SK-N-SH (cell line): ENCODE data around the gene TMEM184C. TPM values are rescaled to one million over a fixed set of nuclear protein-coding genes. Genes with fewer than 3 reads are reported as not detected.

Experiments
- CTCF ChIA-PET: fragments of 300-600, 350-600 bp; formaldehyde crosslinking; extraction: SDS; loops from one replicate; lab custom pipeline; 2021; lab: Yijun Ruan, JAX
- POLR2A ChIA-PET: fragments of 350-600 bp; sonication (Branson Sonifier 250); formaldehyde crosslinking; extraction: SDS; loops from one replicate; lab custom pipeline; 2020; ENCODE audit warnings: antibody characterized with exemption, inconsistent platforms; lab: Yijun Ruan, JAX
- DNase-seq: peaks from one replicate; pipeline ENCODE4 v3.0.0; 2012
- H2AFZ ChIP-seq: fragments of 200-600 bp; sonication (generic); 2 replicates; pipeline ENCODE4 v1.8.1; 2016; ENCODE audit warnings: antibody characterized with exemption, mild to moderate bottlenecking, low read depth
- H3F3A ChIP-seq: fragments of 200-600 bp; sonication (generic); replicated peaks from 2 replicates; pipeline ENCODE3; 2016; ENCODE audit warnings: antibody characterized with exemption, mild to moderate bottlenecking; ENCODE audit not compliant: insufficient read depth
- H3K27ac ChIP-seq, 2 experiments: fragments of 200-500 bp in 1 of 2; fragments of 200-600 bp in 1 of 2; sonication (Bioruptor generic) in 1 of 2; sonication (generic), shearing (Covaris generic) in 1 of 2; 2 replicates each; pipeline versions ENCODE4 v1.5.1 to v1.6.1; 2014 to 2016; ENCODE audit warnings: low read depth in 2 of 2, inconsistent platforms in 1 of 2, low read length in 1 of 2, mild to moderate bottlenecking in 1 of 2, mixed read lengths in 1 of 2
- H3K27me3 ChIP-seq: fragments of 200-600 bp; sonication (generic), shearing (Covaris generic); 2 replicates; pipeline ENCODE4 v1.6.1; 2016; ENCODE audit warnings: mixed run types; ENCODE audit not compliant: insufficient read depth
- H3K36me3 ChIP-seq, 2 experiments: fragments of 200-500 bp in 1 of 2; fragments of 200-600 bp in 1 of 2; sonication (Bioruptor generic) in 1 of 2; sonication (generic) in 1 of 2; replicated peaks in 1 of 2; 2 replicates each; pipeline versions ENCODE3 to v1.5.1; 2014 to 2016; ENCODE audit warnings: low read length in 1 of 2, mild to moderate bottlenecking in 1 of 2; ENCODE audit not compliant: insufficient read depth in 2 of 2, control insufficient read depth in 1 of 2
- H3K4me1 ChIP-seq, 2 experiments: fragments of 200-500 bp in 1 of 2; fragments of 200-600 bp in 1 of 2; sonication (Bioruptor generic) in 1 of 2; sonication (generic), shearing (Covaris generic) in 1 of 2; 2 replicates each; pipeline versions ENCODE4 v1.5.1 to v1.6.1; 2014 to 2016; ENCODE audit warnings: low read depth in 1 of 2, low read length in 1 of 2, mixed run types in 1 of 2; ENCODE audit not compliant: insufficient read depth in 2 of 2, control insufficient read depth in 1 of 2
- H3K4me2 ChIP-seq: fragments of 200-600 bp; sonication (generic), shearing (Covaris generic); 2 replicates; pipeline ENCODE4 v1.6.1; 2017; ENCODE audit warnings: mixed run types
- H3K4me3 ChIP-seq, 2 experiments: fragments of 200-500 bp in 1 of 2; fragments of 200-600 bp in 1 of 2; sonication (Bioruptor generic) in 1 of 2; sonication (generic), shearing (Covaris generic) in 1 of 2; 2 replicates each; pipeline versions ENCODE4 v1.5.1 to v1.8.1; 2014 to 2016; ENCODE audit warnings: low read depth in 2 of 2, inconsistent platforms in 1 of 2, low read length in 1 of 2, mild to moderate bottlenecking in 1 of 2, mixed read lengths in 1 of 2, moderate library complexity in 1 of 2
- H3K79me2 ChIP-seq: fragments of 200-600 bp; sonication (generic); 2 replicates; pipeline ENCODE4 v1.8.1; 2017; ENCODE audit warnings: mild to moderate bottlenecking; ENCODE audit not compliant: insufficient read depth
- H3K9ac ChIP-seq: fragments of 200-600 bp; sonication (generic); 2 replicates; pipeline ENCODE4 v1.6.1; 2017; ENCODE audit warnings: mixed run types
- H3K9me2 ChIP-seq: fragments of 200-600 bp; sonication (generic); 2 replicates; pipeline ENCODE4 v1.6.1; 2017; ENCODE audit warnings: mixed run types
- H3K9me3 ChIP-seq: fragments of 200-600 bp; sonication (generic); 2 replicates; pipeline ENCODE4 v1.6.1; 2017; ENCODE audit warnings: mixed run types, mild to moderate bottlenecking, moderate library complexity
- H4K20me1 ChIP-seq: fragments of 200-600 bp; sonication (generic); 2 replicates; pipeline ENCODE4 v1.6.1; 2017; ENCODE audit warnings: mild to moderate bottlenecking, mixed run types; ENCODE audit not compliant: insufficient read depth
- CHD2 ChIP-seq: fragments of 150-350 bp; IDR thresholded peaks from 2 replicates; pipeline ENCODE4 v1.6.1; 2018; ENCODE audit warnings: low read length; ENCODE audit not compliant: partially characterized antibody
- ELF1 ChIP-seq: IDR thresholded peaks from 2 replicates; pipeline ENCODE4 v1.4.0; 2012
- FOSL2 ChIP-seq: IDR thresholded peaks from 2 replicates; pipeline ENCODE4 v1.4.0; 2012; ENCODE audit warnings: low read depth, mild to moderate bottlenecking, moderate library complexity, borderline replicate concordance
- FOXJ3 ChIP-seq: sonication (generic); formaldehyde crosslinking; IDR thresholded peaks from 2 replicates; pipeline ENCODE4 v1.5.1; 2020; ENCODE audit warnings: mild to moderate bottlenecking, missing genetic modification reagents
- FOXM1 ChIP-seq: IDR thresholded peaks from 2 replicates; pipeline ENCODE4 v1.4.0; 2012; ENCODE audit warnings: low read depth, mild to moderate bottlenecking
- GATA2 ChIP-seq: sonication (generic); formaldehyde crosslinking; IDR thresholded peaks from 2 replicates; pipeline ENCODE4 v1.5.0; 2020; ENCODE audit warnings: mild to moderate bottlenecking, missing genetic modification reagents
- IRF3 ChIP-seq: fragments of 150-350 bp; IDR thresholded peaks from 2 replicates; pipeline ENCODE4 v1.6.1; 2016; ENCODE audit warnings: mild to moderate bottlenecking, low read depth, low read length
- JUND ChIP-seq: IDR thresholded peaks from 2 replicates; pipeline ENCODE4 v1.4.0; 2012
- MEF2A ChIP-seq: IDR thresholded peaks from 2 replicates; pipeline ENCODE4 v1.4.0; 2012; ENCODE audit warnings: low read depth, borderline replicate concordance
- NFIC ChIP-seq: IDR thresholded peaks from 2 replicates; pipeline ENCODE4 v1.4.0; 2012; ENCODE audit warnings: borderline replicate concordance
- NRF1 ChIP-seq: IDR thresholded peaks from 2 replicates; pipeline ENCODE4 v1.6.1; 2012; ENCODE audit warnings: low read depth, mild to moderate bottlenecking, low read length
- PBX3 ChIP-seq: IDR thresholded peaks from 2 replicates; pipeline ENCODE4; 2012
- RAD21 ChIP-seq: IDR thresholded peaks from 2 replicates; pipeline ENCODE4 v1.6.1; 2012; ENCODE audit warnings: mild to moderate bottlenecking, low read length
- RCOR1 ChIP-seq: fragments of 150-350 bp; IDR thresholded peaks from 2 replicates; pipeline ENCODE4 v1.6.1; 2017; ENCODE audit warnings: antibody characterized with exemption, low read length
- RFX5 ChIP-seq: IDR thresholded peaks from 2 replicates; pipeline ENCODE4 v1.6.1; 2012; ENCODE audit warnings: mild to moderate bottlenecking, improper control_type of control experiment, low read length
- RXRA ChIP-seq: IDR thresholded peaks from 2 replicates; pipeline ENCODE4 v1.4.0; 2012; ENCODE audit warnings: low read depth, mild to moderate bottlenecking, borderline replicate concordance
- SIN3A ChIP-seq: IDR thresholded peaks from 2 replicates; pipeline ENCODE4 v1.6.1; 2012; ENCODE audit warnings: low read depth, mild to moderate bottlenecking, low read length, moderate library complexity, borderline replicate concordance
- TAF1 ChIP-seq: IDR thresholded peaks from 2 replicates; pipeline ENCODE4 v1.6.1; 2012; ENCODE audit warnings: low read depth, mild to moderate bottlenecking, low read length, moderate library complexity, borderline replicate concordance
- TCF12 ChIP-seq: IDR thresholded peaks from 2 replicates; pipeline ENCODE4 v1.4.0; 2012
- TEAD4 ChIP-seq: IDR thresholded peaks from 2 replicates; pipeline ENCODE4 v1.4.0; 2012; ENCODE audit warnings: mild to moderate bottlenecking, borderline replicate concordance; ENCODE audit not compliant: insufficient read depth
- USF1 ChIP-seq: IDR thresholded peaks from 2 replicates; pipeline ENCODE4 v1.4.0; 2012; ENCODE audit warnings: low read depth, borderline replicate concordance
- USF2 ChIP-seq: fragments of 150-350 bp; IDR thresholded peaks from 2 replicates; pipeline ENCODE4 v1.6.1; 2017; ENCODE audit warnings: antibody characterized with exemption, low read length, low read depth, borderline replicate concordance
- ZBTB33 ChIP-seq: IDR thresholded peaks from 2 replicates; pipeline ENCODE4 v1.4.0; 2012; ENCODE audit warnings: low read depth, borderline replicate concordance
- WGBS: methylation state at CpG from one replicate; pipeline ENCODE4 v1.1.6; 2017; ENCODE audit warnings: low lambda C conversion rate; 5-methylcytosine and 5-hydroxymethylcytosine counted together
- polyA plus RNA-seq, 3 experiments: library from polyadenylated mRNA; depleted of rRNA; stranded (reverse); fragments of >200 nt; gene quantifications; 2 replicates each; pipeline ENCODE4 v1.2.3, GENCODE V29; 2012

The TMEM184C gene
- polyA plus RNA-seq, 1 of the 3 experiments (the other 2 are of a cell fraction): 17.5 TPM

- no peak for TF ChIP-seq USF1
- TF ChIP-seq FOXM1: no peak
- no peak for TF ChIP-seq RAD21
Observed at GRCh38 chr4:147683188-147683591, 66.0 kb downstream of the TMEM184C start (continued).

GRCh38 chr4:147683717-147684700, 66.8 kb downstream of the TMEM184C start, which contains the start of gene PRMT9:
Gene PRMT9 (minus strand): TSS chr4:147684163. CDS start chr4:147683987, 176 bp downstream.
- Histone ChIP-seq H3K4me1 (peaks cover 0 to 5% of the 10 kb centered on the region in 2 experiments; a peak in 2 of 4 replicates), H4K20me1 (no peaks in the 10 kb centered on the region), H3F3A (no peaks in the 10 kb centered on the region), H3K9me2 (no peaks in the 10 kb centered on the region), H3K4me3 (peak within 1 kb of the TSS; percentile 79 to 95), H3K79me2 (peaks cover 34% of the 10 kb centered on the region; the same call in 1 of the 2 replicates), H3K27me3 (no peaks in the 10 kb centered on the region), H3K9ac (peak within 1 kb of the TSS; percentile 88), H3K36me3 (peaks cover under 1 to 3% of the 10 kb centered on the region in 2 experiments), H3K27ac (peak within 1 kb of the TSS; percentile 79 to 95), H3K4me2 (peak within 1 kb of the TSS; percentile 80), H3K9me3 (no peaks in the 10 kb centered on the region), H2AFZ (peak within 1 kb of the TSS; percentile 99)
- CTCF ChIA-PET: interaction anchor here (1.2 to 4.1 kb wide), 3 partner anchors 24 to 183 kb away, joined by 5 to 31 read pairs (median 8); no protein-coding TSS in a partner anchor
- POLR2A ChIA-PET: interaction anchor here (0.7 to 1.9 kb wide), 5 partner anchors 48 to 183 kb away, joined by 3 to 13 read pairs (median 4); partner anchors contain the start of genes ARHGAP10 and TMEM184C
- DNase-seq: peak; percentile 97
- WGBS: under 1% methylated on average over 42 of the region's 69 CpGs
- TF ChIP-seq NRF1: peak; percentile 80
- TF ChIP-seq SIN3A: no peak
- no peak; the same call in 1 of the 2 replicates for TF ChIP-seq FOXJ3 (CRISPR knock-in tag)
- no peak for TF ChIP-seq ZBTB33
- peak; percentile 1; the same call in 1 of the 2 replicates for TF ChIP-seq RAD21
- 0 out of 2 replicates have a peak, but pooled peaks have one; percentile 18 for TF ChIP-seq ELF1
- peak; percentile 88 for TF ChIP-seq CHD2
- TF ChIP-seq JUND: no peak
- no peak for TF ChIP-seq NFIC
- no peak for TF ChIP-seq RXRA
- no peak for TF ChIP-seq MEF2A
- TF ChIP-seq IRF3: no peak
- no peak for TF ChIP-seq RFX5
- no peak for TF ChIP-seq TCF12
- TF ChIP-seq GATA2 (CRISPR knock-in tag): no peak
- TF ChIP-seq FOSL2: peak; percentile 28; the same call in 1 of the 2 replicates
- TF ChIP-seq FOXM1: no peak
- peak; percentile 17; the same call in 1 of the 2 replicates for TF ChIP-seq RCOR1
- TF ChIP-seq TAF1: peak; percentile 93
- no peak for TF ChIP-seq TEAD4
- TF ChIP-seq PBX3: no peak
- TF ChIP-seq USF2: no peak
